A549 (cell line): ENCODE measurements around the gene APOL3.
"Not testable (repeated sequence)": the region's sequence is repeated elsewhere in the genome, so short reads cannot be mapped to it uniquely, and the experiment has no call there.

Experiments used
- CEBPB ChIP-seq, 2 experiments: fragments of >200 bp in 1 of 2; sonication (Bioruptor Twin) in 1 of 2; formaldehyde crosslinking in 1 of 2; IDR thresholded peaks; 2 replicates each; pipeline ENCODE4 v1.6.1; 2012 to 2016
- CHD2 ChIP-seq: fragments of 150-350 bp; IDR thresholded peaks from 2 replicates; pipeline ENCODE4 v1.6.1; 2014; ENCODE audit warnings: low read length; ENCODE audit not compliant: partially characterized antibody
- GATA3 ChIP-seq: IDR thresholded peaks from 2 replicates; pipeline ENCODE4 v1.6.1; 2012; ENCODE audit warnings: borderline replicate concordance
- JUN ChIP-seq, 2 experiments: fragments of >200 bp; sonication (Bioruptor Twin); formaldehyde crosslinking; IDR thresholded peaks; 2 replicates in 1 of 2; 3 replicates in 1 of 2; pipeline ENCODE4 v1.6.1; 2016 to 2017
- POLR2A ChIP-seq: IDR thresholded peaks from 2 replicates; pipeline ENCODE4 v1.6.1; 2012; ENCODE audit warnings: mild to moderate bottlenecking, low read length
- RARB ChIP-seq: fragments of 250-450 bp; sonication (Bioruptor Pico); IDR thresholded peaks from 2 replicates; pipeline ENCODE4 v1.8.0; 2021; ENCODE audit warnings: mild to moderate bottlenecking, moderate library complexity
- RCOR1 ChIP-seq: fragments of 150-350 bp; IDR thresholded peaks from 2 replicates; pipeline ENCODE4 v1.6.1; 2014; ENCODE audit warnings: antibody characterized with exemption, low read length, low read depth
- RFX5 ChIP-seq: fragments of 450-650 bp; IDR thresholded peaks from 2 replicates; pipeline ENCODE4 v1.7.1; 2014; ENCODE audit warnings: antibody characterized with exemption, mild to moderate bottlenecking, moderate library complexity
- RNF2 ChIP-seq: fragments of 200-600 bp; sonication (generic); IDR thresholded peaks from 2 replicates; pipeline ENCODE4 v1.6.1; 2016; ENCODE audit warnings: low read depth, mild to moderate bottlenecking, antibody characterized with exemption, moderate library complexity, borderline replicate concordance
- TF ChIP-seq, protein P1 (sequence below): fragments of >200 bp; sonication (Bioruptor Twin); formaldehyde crosslinking; IDR thresholded peaks from 3 replicates; pipeline ENCODE4 v1.5.1; 2016
- TF ChIP-seq, protein P2 (sequence below): IDR thresholded peaks from 2 replicates; pipeline ENCODE4 v1.6.1; 2012; ENCODE audit warnings: low read depth, borderline replicate concordance

DNA sequence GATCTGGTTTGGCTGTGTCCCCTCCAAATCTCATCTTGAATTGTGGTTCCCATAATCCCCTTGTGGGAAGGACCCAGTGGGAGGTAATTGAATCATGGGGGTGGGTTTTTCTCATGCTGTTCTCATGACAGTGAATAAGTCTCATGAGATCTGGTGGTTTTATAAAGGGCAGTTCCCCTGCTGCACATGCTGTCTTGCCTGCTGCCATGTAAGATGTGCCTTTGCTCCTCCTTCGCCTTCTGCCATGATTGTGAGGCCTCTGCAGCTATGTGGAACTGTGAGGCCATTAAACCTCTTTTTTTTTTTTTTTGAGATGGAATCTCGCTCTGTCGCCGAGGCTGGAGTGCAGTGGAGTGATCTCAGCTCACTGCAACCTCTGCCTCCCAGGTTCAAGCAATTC, 59.6 kb downstream of the APOL3 start:
- not testable (repeated sequence) for TF ChIP-seq RNF2; CEBPB (IDR thresholded peaks at IDR 0.05); JUN (IDR thresholded peaks at IDR 0.05); POLR2A; RCOR1; RFX5; RARB; CHD2; GATA3
- TF ChIP-seq, protein P1, sequence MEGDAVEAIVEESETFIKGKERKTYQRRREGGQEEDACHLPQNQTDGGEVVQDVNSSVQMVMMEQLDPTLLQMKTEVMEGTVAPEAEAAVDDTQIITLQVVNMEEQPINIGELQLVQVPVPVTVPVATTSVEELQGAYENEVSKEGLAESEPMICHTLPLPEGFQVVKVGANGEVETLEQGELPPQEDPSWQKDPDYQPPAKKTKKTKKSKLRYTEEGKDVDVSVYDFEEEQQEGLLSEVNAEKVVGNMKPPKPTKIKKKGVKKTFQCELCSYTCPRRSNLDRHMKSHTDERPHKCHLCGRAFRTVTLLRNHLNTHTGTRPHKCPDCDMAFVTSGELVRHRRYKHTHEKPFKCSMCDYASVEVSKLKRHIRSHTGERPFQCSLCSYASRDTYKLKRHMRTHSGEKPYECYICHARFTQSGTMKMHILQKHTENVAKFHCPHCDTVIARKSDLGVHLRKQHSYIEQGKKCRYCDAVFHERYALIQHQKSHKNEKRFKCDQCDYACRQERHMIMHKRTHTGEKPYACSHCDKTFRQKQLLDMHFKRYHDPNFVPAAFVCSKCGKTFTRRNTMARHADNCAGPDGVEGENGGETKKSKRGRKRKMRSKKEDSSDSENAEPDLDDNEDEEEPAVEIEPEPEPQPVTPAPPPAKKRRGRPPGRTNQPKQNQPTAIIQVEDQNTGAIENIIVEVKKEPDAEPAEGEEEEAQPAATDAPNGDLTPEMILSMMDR = not testable (repeated sequence)
- TF ChIP-seq, protein P2, sequence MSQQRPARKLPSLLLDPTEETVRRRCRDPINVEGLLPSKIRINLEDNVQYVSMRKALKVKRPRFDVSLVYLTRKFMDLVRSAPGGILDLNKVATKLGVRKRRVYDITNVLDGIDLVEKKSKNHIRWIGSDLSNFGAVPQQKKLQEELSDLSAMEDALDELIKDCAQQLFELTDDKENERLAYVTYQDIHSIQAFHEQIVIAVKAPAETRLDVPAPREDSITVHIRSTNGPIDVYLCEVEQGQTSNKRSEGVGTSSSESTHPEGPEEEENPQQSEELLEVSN = not testable (repeated sequence)
